Measurements from ENCODE around the gene TMEM119.
A peak's percentile ranks its signal among the peaks of the same experiment; 100 is the strongest.
"Not testable (repeated sequence)": the region's sequence is repeated elsewhere in the genome, so short reads cannot be mapped to it uniquely, and the experiment has no call there.

TMEM119 gene

GRCh38 chr12:108563136-108563803 lies 34.6 kb downstream of the TMEM119 start:
- peak; percentile 84 for DNase-seq

- peak; percentile 95 for DNase-seq
Measured at GRCh38 chr12:108562348-108563135, 35.3 kb downstream of the TMEM119 start, which contains the start of gene ISCU. ISCU (plus strand) TSS chr12:108562596; CDS start chr12:108562623, 27 bp downstream.

GRCh38 chr12:108561852-108562347 lies 36.0 kb downstream of the TMEM119 start:
- DNase-seq = no peak

GRCh38 chr12:108560752-108561719 lies 36.8 kb downstream of the TMEM119 start, which contains the start of gene SART3:
SART3 (minus strand) TSS chr12:108561173; CDS start chr12:108561154, 19 bp downstream.
- DNase-seq = peak; percentile 71

- DNase-seq = no peak
Measured at GRCh38 chr12:108560321-108560721, 37.6 kb downstream of the TMEM119 start.

GRCh38 chr12:108559748-108560147 lies 38.1 kb downstream of the TMEM119 start:
- DNase-seq = no peak

GRCh38 chr12:108559007-108559655 lies 38.8 kb downstream of the TMEM119 start:
- no peak for DNase-seq

GRCh38 chr12:108555383-108555782 lies 42.5 kb downstream of the TMEM119 start:
- not testable (repeated sequence) for DNase-seq

GRCh38 chr12:108553799-108554198 lies 44.1 kb downstream of the TMEM119 start:
- DNase-seq = no peak

GRCh38 chr12:108551535-108551934 lies 46.3 kb downstream of the TMEM119 start:
- DNase-seq = no peak

GRCh38 chr12:108548954-108549521 lies 48.8 kb downstream of the TMEM119 start:
- DNase-seq = no peak

GRCh38 chr12:108547686-108548085 lies 50.2 kb downstream of the TMEM119 start:
- DNase-seq = no peak

- no peak for DNase-seq
Measured at GRCh38 chr12:108543652-108544051, 54.2 kb downstream of the TMEM119 start.

GRCh38 chr12:108542320-108542719 lies 55.6 kb downstream of the TMEM119 start:
- no peak for DNase-seq

Data from amniotic stem cell (primary cell).